ENCODE results near the gene UBAP1L. TPM values are rescaled to one million over a fixed set of nuclear protein-coding genes. Genes with fewer than 3 reads are reported as not detected.

Gene UBAP1L
- total RNA-seq, 2 donors from 2014 or later, result 3.4 to 4.6 TPM

- no peaks in the 10 kb centered on the region for H3K36me3 ChIP-seq (replicated peaks in 1 of 2; ENCODE audit: insufficient read depth in 1 of 2, low read depth in 2 of 2)
- intact Hi-C loops (cut with DNase I), result loop anchor here (10.0 kb wide), 1 partner anchor 218 kb away; no protein-coding TSS in a partner anchor
- ATAC-seq (no peak), DNase-seq (no peak)
- no peaks in the 10 kb centered on the region for H3K27me3 ChIP-seq
- 61 to 69% methylated on average over 8 of the region's 8 CpGs for WGBS, 2 donors
- H3K27ac ChIP-seq, result no peak overlapping the region
- no peaks in the 10 kb centered on the region for H3K9me3 ChIP-seq
- TF ChIP-seq POLR2A (IDR thresholded peaks at IDR 0.05) (no peak), CTCF (IDR thresholded peaks at IDR 0.05) (no peak)
- no peak overlapping the region for H3K4me3 ChIP-seq
- no peaks in the 10 kb centered on the region for H3K4me1 ChIP-seq
Observed at GRCh38 chr15:65056868-65057548, 58.0 kb downstream of the UBAP1L start.

- no peaks in the 10 kb centered on the region for H3K27me3 ChIP-seq
- H3K9me3 ChIP-seq, result no peaks in the 10 kb centered on the region
- no peak for DNase-seq
- H3K4me1 ChIP-seq, result no peaks in the 10 kb centered on the region
- 75 to 80% methylated on average over 9 of the region's 9 CpGs for WGBS, 2 donors
- no peak for ATAC-seq
- H3K36me3 ChIP-seq (replicated peaks in 1 of 2; ENCODE audit: insufficient read depth in 1 of 2, low read depth in 2 of 2), result no peaks in the 10 kb centered on the region
- H3K27ac ChIP-seq, result no peak overlapping the region
- intact Hi-C loops (cut with DNase I), result loop anchor here (10.0 kb wide), 1 partner anchor 219 kb away; no protein-coding TSS in a partner anchor
- no peak overlapping the region for H3K4me3 ChIP-seq
- TF ChIP-seq CTCF (IDR thresholded peaks at IDR 0.05) (no peak), POLR2A (IDR thresholded peaks at IDR 0.05) (no peak)
Observed at GRCh38 chr15:65056106-65056505, 58.9 kb downstream of the UBAP1L start.

GRCh38 chr15:65055201-65055870 is 59.7 kb downstream of the UBAP1L start:
- Histone ChIP-seq H3K36me3 (replicated peaks in 1 of 2; ENCODE audit: insufficient read depth in 1 of 2, low read depth in 2 of 2) (no peaks in the 10 kb centered on the region), H3K4me3 (no peak overlapping the region), H3K4me1 (no peaks in the 10 kb centered on the region), H3K9me3 (no peaks in the 10 kb centered on the region), H3K27ac (no peak overlapping the region), H3K27me3 (no peaks in the 10 kb centered on the region)
- TF ChIP-seq POLR2A (IDR thresholded peaks at IDR 0.05), result no peak
- TF ChIP-seq CTCF (IDR thresholded peaks at IDR 0.05), result no peak
- ATAC-seq (no peak), DNase-seq (no peak)
- intact Hi-C loops (cut with DNase I), result loop anchor here (10.0 kb wide), 1 partner anchor 219 kb away; no protein-coding TSS in a partner anchor
- WGBS, 2 donors, result 56% methylated on average over 5 to 6 of the region's 6 CpGs

- peak; percentile 83 for ATAC-seq
Observed at GRCh38 chr15:65054333-65055200, 60.4 kb downstream of the UBAP1L start.

More at GRCh38 chr15:65054333-65055200, 60.4 kb downstream of the UBAP1L start:
- Histone ChIP-seq H3K27me3 (no peaks in the 10 kb centered on the region), H3K9me3 (no peaks in the 10 kb centered on the region), H3K4me1 (peaks cover 3% of the 10 kb centered on the region), H3K36me3 (replicated peaks in 1 of 2; ENCODE audit: insufficient read depth in 1 of 2, low read depth in 2 of 2) (no peaks in the 10 kb centered on the region), H3K27ac (no peak overlapping the region), H3K4me3 (no peak overlapping the region)
- TF ChIP-seq CTCF (IDR thresholded peaks at IDR 0.05) (peak; percentile 74 to 93 (median 85)), POLR2A (IDR thresholded peaks at IDR 0.05) (no peak)
- DNase-seq, result peak; percentile 76 to 82 (median 78)
- intact Hi-C loops (cut with DNase I), result loop anchor here (10.0 kb wide), 1 partner anchor 220 kb away; no protein-coding TSS in a partner anchor
- WGBS, 2 donors, result 33 to 62% methylated on average over 6 to 26 of the region's 26 CpGs
